Lower lobe of right lung (tissue), 2 donors: ENCODE results near the gene SCMH1. TPM values are rescaled to one million over a fixed set of nuclear protein-coding genes. Genes with fewer than 3 reads are reported as not detected.
A peak's percentile ranks its signal among the peaks of the same experiment; 100 is the strongest.

ENCODE experiments used
- ATAC-seq, 2 donors: fragments of 200-7000 bp; cut with Tn5 transposase; one replicate each; pipeline ENCODE4 v1.9.1; 2020 to 2022; ENCODE audit warnings: mild to moderate bottlenecking in 2 of 2, moderate library complexity in 2 of 2
- DNase-seq: peaks from one replicate; pipeline ENCODE4 v3.0.0-alpha.2; 2020
- H3K27ac ChIP-seq: fragments of 200-600 bp; one replicate; pipeline ENCODE4 v1.8.0; 2022
- H3K27me3 ChIP-seq: fragments of 200-600 bp; one replicate; pipeline ENCODE4 v1.8.0; 2022; ENCODE audit warnings: low read depth
- H3K36me3 ChIP-seq: fragments of 200-600 bp; one replicate; pipeline ENCODE4 v1.8.0; 2022; ENCODE audit warnings: mild to moderate bottlenecking
- H3K4me1 ChIP-seq: fragments of 200-600 bp; one replicate; pipeline ENCODE4 v1.8.0; 2022
- H3K4me3 ChIP-seq: fragments of 200-600 bp; one replicate; pipeline ENCODE4 v1.8.0; 2022; ENCODE audit warnings: mild to moderate bottlenecking
- H3K9me3 ChIP-seq: fragments of 200-600 bp; one replicate; pipeline ENCODE4 v1.8.0; 2022
- intact Hi-C: fragments of 100-400 bp; cut with DNase I; formaldehyde crosslinking; loops from one replicate; pipeline ENCODE4 v1.11.0; 2022
- long read RNA-seq: library from polyadenylated mRNA; unstranded; transcript quantifications from one replicate; pipeline ENCODE4 v2.0.0, GENCODE V29; 2021
- total RNA-seq: library from RNA; stranded (reverse); fragmentation: NEBNext Ultra II Directional; extraction: Animal tissue kit (Norgen Biotek cat#: 25700); gene quantifications from one replicate; pipeline ENCODE4 v1.2.1, GENCODE V29; 2021
- TF ChIP-seq, protein P1 (sequence below): fragments of 200-600 bp; IDR thresholded peaks from one replicate; pipeline ENCODE4 v1.8.0; 2022; ENCODE audit warnings: antibody characterized with exemption, mild to moderate bottlenecking
- donor health status: DM: no; HTN: yes; CAD: no; lungs with severe emphysema.

The SCMH1 gene
- total RNA-seq, result 30.0 TPM
- long read RNA-seq, partial matches to known transcripts, result 8 of 37 reads
- long read RNA-seq, other reads (novel, unspliced or antisense), result 27 of 37 reads

DNA sequence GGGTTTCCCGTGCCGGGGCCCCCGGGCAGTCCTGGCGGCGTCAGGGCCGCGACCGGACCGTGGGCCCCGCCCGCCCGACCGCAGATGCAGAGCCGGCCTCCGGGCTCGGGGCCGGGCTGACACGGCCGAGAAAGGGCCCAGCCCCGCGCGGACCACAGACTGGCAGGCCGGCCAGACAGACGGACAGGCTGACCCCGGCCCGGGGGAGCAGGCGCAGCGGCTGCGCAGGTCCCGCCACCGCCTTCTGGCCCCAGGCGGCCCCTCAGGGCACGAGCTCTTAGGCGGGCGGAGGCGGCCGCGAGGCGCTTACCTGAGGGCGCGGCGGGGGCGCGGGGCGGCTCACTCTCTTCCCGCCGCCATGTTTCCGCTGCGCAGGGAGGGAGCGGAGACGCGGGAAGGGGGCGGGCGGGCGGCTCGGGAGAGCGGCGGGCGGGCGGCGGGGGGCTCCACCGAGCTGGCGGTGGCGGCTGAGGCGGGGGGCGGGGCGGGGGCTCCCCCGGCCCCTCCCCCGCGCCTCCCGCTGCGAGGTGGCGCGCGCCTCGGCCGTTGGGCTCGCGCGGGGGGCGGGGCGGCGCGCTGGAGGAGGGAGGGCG is at the start of gene SCMH1:
Gene SCMH1 (minus strand): TSS at position 558 of the 593 bp plus-strand sequence. CDS start 56,173 bp downstream, outside the sequence.
- Histone ChIP-seq H3K27ac (peak within 1 kb of the TSS; percentile 94), H3K27me3 (no peaks in the 10 kb centered on the region), H3K9me3 (no peaks in the 10 kb centered on the region), H3K36me3 (no peaks in the 10 kb centered on the region), H3K4me3 (peak within 1 kb of the TSS; percentile 79), H3K4me1 (peaks cover 38% of the 10 kb centered on the region)
- DNase-seq (peak; percentile 64), ATAC-seq (peak; percentile 84 to 90)
- TF ChIP-seq, protein P1, sequence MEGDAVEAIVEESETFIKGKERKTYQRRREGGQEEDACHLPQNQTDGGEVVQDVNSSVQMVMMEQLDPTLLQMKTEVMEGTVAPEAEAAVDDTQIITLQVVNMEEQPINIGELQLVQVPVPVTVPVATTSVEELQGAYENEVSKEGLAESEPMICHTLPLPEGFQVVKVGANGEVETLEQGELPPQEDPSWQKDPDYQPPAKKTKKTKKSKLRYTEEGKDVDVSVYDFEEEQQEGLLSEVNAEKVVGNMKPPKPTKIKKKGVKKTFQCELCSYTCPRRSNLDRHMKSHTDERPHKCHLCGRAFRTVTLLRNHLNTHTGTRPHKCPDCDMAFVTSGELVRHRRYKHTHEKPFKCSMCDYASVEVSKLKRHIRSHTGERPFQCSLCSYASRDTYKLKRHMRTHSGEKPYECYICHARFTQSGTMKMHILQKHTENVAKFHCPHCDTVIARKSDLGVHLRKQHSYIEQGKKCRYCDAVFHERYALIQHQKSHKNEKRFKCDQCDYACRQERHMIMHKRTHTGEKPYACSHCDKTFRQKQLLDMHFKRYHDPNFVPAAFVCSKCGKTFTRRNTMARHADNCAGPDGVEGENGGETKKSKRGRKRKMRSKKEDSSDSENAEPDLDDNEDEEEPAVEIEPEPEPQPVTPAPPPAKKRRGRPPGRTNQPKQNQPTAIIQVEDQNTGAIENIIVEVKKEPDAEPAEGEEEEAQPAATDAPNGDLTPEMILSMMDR, result no peak
- intact Hi-C loops, result no loop called here

DNA sequence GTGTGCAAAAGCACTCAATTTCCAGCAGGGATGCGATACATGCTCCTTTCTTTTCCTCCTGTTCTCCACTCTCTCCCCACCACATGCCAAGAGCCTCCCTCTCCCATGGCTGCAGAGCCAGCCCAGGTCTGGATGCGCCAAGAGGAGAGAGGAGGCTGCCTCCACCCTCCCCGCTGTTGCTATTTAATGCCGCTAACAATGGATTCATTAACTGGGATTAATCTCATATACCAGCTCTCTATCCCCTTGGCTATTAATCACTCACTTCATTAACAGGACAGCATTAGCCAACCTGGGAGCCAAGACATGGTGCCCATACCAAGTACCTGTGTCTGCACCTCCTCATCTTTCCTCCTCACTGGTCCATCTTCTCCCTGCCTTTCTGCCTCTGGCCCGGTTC is 49.1 kb upstream of the SCMH1 start:
- no peak overlapping the region for H3K27ac ChIP-seq
- intact Hi-C loops, result no loop called here
- peaks cover 16% of the 10 kb centered on the region for H3K27me3 ChIP-seq
- TF ChIP-seq, protein P1, result no peak
- H3K36me3 ChIP-seq, result no peaks in the 10 kb centered on the region
- H3K4me1 ChIP-seq, result no peaks in the 10 kb centered on the region
- no peak for ATAC-seq
- no peaks in the 10 kb centered on the region for H3K9me3 ChIP-seq
- no peak overlapping the region for H3K4me3 ChIP-seq
- DNase-seq, result no peak

DNA sequence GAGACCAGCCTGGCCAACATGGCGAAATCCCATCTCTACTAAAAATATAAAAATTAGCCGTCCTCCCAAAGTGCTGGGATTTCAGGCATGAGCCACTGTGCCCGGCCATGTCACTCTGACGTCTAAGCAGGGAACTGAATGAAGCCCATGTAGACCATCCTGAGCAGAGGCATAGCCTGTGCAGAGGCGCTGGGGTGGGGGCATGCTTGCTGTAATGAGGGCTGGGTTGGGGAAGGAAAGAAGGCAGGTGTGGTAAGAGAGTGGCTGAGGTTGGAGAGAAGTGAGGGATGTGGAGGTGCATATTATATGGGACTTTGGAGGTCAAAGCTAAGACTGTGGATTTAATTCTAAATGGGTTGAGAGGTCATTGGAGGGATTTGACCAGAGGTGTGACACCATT is 47.1 kb upstream of the SCMH1 start:
- Histone ChIP-seq H3K36me3 (no peaks in the 10 kb centered on the region), H3K4me1 (no peaks in the 10 kb centered on the region), H3K27ac (no peak overlapping the region), H3K9me3 (no peaks in the 10 kb centered on the region), H3K4me3 (no peak overlapping the region), H3K27me3 (peaks cover 16% of the 10 kb centered on the region)
- intact Hi-C loops, result no loop called here
- TF ChIP-seq, protein P1, result no peak
- ATAC-seq (peak in 1 of 2 donors; percentile 31), DNase-seq (no peak)

DNA sequence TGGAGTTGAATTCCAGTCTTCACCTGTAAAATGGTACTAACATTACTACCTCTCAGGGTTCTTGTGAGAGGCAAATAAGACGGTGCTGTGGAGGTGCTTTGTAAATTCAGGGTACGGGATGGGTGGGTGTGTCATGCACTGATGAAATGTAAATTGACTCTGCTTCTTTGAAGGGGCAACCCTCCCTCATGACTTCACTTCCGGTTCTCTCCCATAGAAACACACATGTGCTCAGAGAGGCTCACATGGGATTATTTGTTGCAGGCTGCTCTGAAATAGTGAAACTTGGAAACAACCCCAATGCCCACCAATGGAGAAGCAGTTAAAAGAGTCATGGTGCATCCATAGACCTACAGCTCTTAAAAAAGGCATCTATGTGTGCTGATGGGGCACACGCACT is 44.9 kb upstream of the SCMH1 start:
- H3K27me3 ChIP-seq, result peaks cover 20% of the 10 kb centered on the region
- H3K4me1 ChIP-seq, result no peaks in the 10 kb centered on the region
- ATAC-seq (no peak), DNase-seq (no peak)
- no peak overlapping the region for H3K4me3 ChIP-seq
- no peaks in the 10 kb centered on the region for H3K36me3 ChIP-seq
- TF ChIP-seq, protein P1, result no peak
- intact Hi-C loops, result no loop called here
- H3K27ac ChIP-seq, result no peak overlapping the region
- H3K9me3 ChIP-seq, result no peaks in the 10 kb centered on the region

DNA sequence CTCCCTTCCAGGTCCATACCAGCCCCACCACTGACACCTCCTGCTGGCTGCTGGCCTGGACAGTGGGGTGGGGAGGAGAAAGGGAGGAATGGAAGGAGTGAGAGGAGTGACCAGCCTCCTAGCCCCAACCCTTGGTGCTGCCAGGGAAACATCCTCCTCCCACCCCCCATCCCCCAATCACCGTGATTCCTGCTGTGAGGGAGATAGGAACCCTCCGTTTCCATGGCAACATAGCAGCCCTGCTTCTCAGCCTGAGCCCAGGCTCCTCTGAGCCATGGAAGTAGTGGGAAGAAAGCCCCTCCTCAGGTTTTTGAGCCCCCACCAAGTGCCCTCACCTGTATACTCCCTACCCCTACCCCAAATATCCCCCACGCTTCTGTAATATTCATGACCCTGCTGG is 44.4 kb upstream of the SCMH1 start:
- DNase-seq (no peak), ATAC-seq (no peak)
- no peak overlapping the region for H3K4me3 ChIP-seq
- intact Hi-C loops, result no loop called here
- no peaks in the 10 kb centered on the region for H3K4me1 ChIP-seq
- no peaks in the 10 kb centered on the region for H3K9me3 ChIP-seq
- TF ChIP-seq, protein P1, result no peak
- H3K27me3 ChIP-seq, result peaks cover 20% of the 10 kb centered on the region
- H3K36me3 ChIP-seq, result no peaks in the 10 kb centered on the region
- H3K27ac ChIP-seq, result no peak overlapping the region
